ENCODE data around the gene FOXR1. TPM values are rescaled to one million over a fixed set of nuclear protein-coding genes. Genes with fewer than 3 reads are reported as not detected.
"Not testable (repeated sequence)": the region's sequence is repeated elsewhere in the genome, so short reads cannot be mapped to it uniquely, and the experiment has no call there.

Gene FOXR1
- total RNA-seq, 2 experiments from 2014 or later: not detected

DNA sequence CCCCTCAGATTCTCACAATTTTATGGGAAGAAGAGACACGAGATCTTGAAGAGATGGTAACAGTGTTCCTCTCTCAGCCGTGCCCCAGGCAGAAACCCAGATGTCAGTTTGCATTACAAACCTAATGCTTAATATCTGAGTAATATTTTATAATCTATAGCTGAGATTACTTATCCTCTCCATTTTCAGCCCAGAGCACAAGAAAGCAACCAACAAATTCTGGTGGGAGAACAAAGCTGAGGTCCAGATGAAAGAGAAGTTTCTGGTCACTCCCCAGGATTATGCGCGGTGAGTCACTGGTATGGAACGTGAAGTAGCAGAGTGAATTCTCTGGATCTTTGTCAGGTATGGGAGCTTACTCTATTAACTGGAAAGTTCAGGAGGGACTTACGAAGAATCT is 27.3 kb downstream of the FOXR1 start:
- Mint-ChIP-seq H3K4me1 (ENCODE audit: low read depth) (peaks cover 28% of the 10 kb centered on the region), H3K27ac (peak overlapping the region; percentile 94), H3K9me3 (no peaks in the 10 kb centered on the region), H3K4me3 (peak overlapping the region; percentile 88), H3K36me3 (peaks cover 42% of the 10 kb centered on the region), H3K27me3 (no peaks in the 10 kb centered on the region)
- no peak for DNase-seq
- intact Hi-C loops (cut with micrococcal nuclease): loop anchor here (1.0 to 5.0 kb wide), 4 partner anchors 19 to 695 kb away; partner anchors contain the start of genes CD3E, DDX6, RPS25 and SLC37A4
- ChIA-PET CTCF (interaction anchor here (0.7 to 1.2 kb wide), 2 partner anchors 108 to 324 kb away, joined by 3 read pairs; no protein-coding TSS in a partner anchor), POLR2A (interaction anchor here (1.5 to 2.1 kb wide), 2 partner anchors 16 to 20 kb away, joined by 4 to 7 read pairs; partner anchors contain the start of gene TRAPPC4)

GRCh38 chr11:119000906-119001305 is 29.3 kb downstream of the FOXR1 start:
- peaks cover 32% of the 10 kb centered on the region for H3K4me1 Mint-ChIP-seq (ENCODE audit: low read depth)
- no peak for DNase-seq
- CTCF ChIA-PET: no interaction called here
- POLR2A ChIA-PET: interaction anchor here (0.5 to 2.1 kb wide), 2 partner anchors 8 to 14 kb away, joined by 3 to 7 read pairs; no protein-coding TSS in a partner anchor
- H3K27me3 Mint-ChIP-seq: no peaks in the 10 kb centered on the region
- peaks cover 46% of the 10 kb centered on the region for H3K36me3 Mint-ChIP-seq
- H3K27ac Mint-ChIP-seq: no peak overlapping the region
- intact Hi-C loops (cut with micrococcal nuclease): no loop called here
- H3K9me3 Mint-ChIP-seq: no peaks in the 10 kb centered on the region
- no peak overlapping the region for H3K4me3 Mint-ChIP-seq

DNA sequence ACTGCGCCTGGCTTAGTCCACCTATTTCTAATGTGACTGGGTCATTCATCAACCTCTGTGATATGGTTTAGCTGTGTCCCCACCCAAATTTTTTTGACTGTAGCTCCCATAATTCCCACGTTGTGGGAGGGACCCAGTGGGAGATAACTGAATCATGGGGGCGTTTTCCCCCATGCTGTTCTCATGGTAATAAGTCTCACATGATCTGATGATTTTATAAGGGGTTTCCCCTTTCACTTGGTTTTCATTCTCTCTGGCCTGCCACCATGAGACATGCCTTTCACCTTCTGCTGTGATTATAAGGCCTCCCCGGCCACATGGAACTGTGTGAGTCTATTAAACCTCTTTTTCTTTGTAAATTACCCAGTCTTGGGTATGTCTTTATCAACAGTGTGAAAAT is 35.1 kb downstream of the FOXR1 start:
- CTCF ChIA-PET: no interaction called here
- no peak for DNase-seq

GRCh38 chr11:119011476-119012053 is 40.0 kb downstream of the FOXR1 start:
- H3K27ac Mint-ChIP-seq: no peak overlapping the region
- intact Hi-C loops (cut with micrococcal nuclease): no loop called here

More for the DNA sequence above, 35.1 kb downstream of the FOXR1 start:
- H3K4me3 Mint-ChIP-seq: no peak overlapping the region
- H3K9me3 Mint-ChIP-seq: no peaks in the 10 kb centered on the region
- H3K4me1 Mint-ChIP-seq (ENCODE audit: low read depth): peaks cover 11% of the 10 kb centered on the region
- POLR2A ChIA-PET: no interaction called here
- intact Hi-C loops (cut with micrococcal nuclease): no loop called here
- H3K27me3 Mint-ChIP-seq: no peaks in the 10 kb centered on the region
- H3K27ac Mint-ChIP-seq: peak overlapping the region; percentile 5
- peaks cover 31% of the 10 kb centered on the region for H3K36me3 Mint-ChIP-seq

DNA sequence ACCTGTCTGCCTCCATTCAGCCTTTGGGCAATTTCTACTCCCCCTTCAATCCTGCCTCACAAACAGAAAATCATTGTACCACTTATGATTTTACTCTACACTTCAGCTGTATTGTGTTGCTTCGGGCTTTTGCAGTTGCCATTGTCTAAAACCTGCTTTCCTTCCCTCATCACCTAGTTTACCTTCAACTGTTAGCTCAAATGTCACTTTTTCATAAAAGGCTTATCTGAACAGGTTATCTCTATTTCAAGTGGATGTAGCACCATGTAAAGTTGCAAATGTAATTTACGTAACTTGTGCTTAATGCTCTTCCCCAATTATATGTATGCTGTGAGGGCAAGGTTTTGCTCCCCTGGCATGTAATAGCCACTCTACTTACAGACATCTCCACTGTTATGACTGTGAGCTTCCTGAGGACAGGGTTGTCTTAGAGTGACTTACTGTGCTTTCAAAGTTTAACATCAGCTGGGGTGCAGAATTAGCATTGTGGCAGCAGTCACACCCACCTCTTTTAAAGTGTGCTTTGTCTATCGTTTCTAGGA is 41.1 kb downstream of the FOXR1 start:
- CTCF ChIA-PET: no interaction called here
- no peaks in the 10 kb centered on the region for H3K27me3 Mint-ChIP-seq
- no peaks in the 10 kb centered on the region for H3K9me3 Mint-ChIP-seq
- intact Hi-C loops (cut with micrococcal nuclease): no loop called here
- POLR2A ChIA-PET: interaction anchor here (0.9 kb wide), 1 partner anchor 13 kb away, joined by 3 read pairs; no protein-coding TSS in a partner anchor
- no peak for DNase-seq
- no peak overlapping the region for H3K27ac Mint-ChIP-seq
- H3K36me3 Mint-ChIP-seq: peaks cover 58% of the 10 kb centered on the region
- no peak overlapping the region for H3K4me3 Mint-ChIP-seq
- H3K4me1 Mint-ChIP-seq (ENCODE audit: low read depth): peaks cover 32% of the 10 kb centered on the region

More at GRCh38 chr11:119011476-119012053, 40.0 kb downstream of the FOXR1 start:
- no peaks in the 10 kb centered on the region for H3K27me3 Mint-ChIP-seq
- no peak for DNase-seq
- H3K9me3 Mint-ChIP-seq: no peaks in the 10 kb centered on the region
- peaks cover 32% of the 10 kb centered on the region for H3K4me1 Mint-ChIP-seq (ENCODE audit: low read depth)
- peaks cover 54% of the 10 kb centered on the region for H3K36me3 Mint-ChIP-seq
- POLR2A ChIA-PET: interaction anchor here (0.7 kb wide), 1 partner anchor 14 kb away, joined by 3 read pairs; the partner anchor contains the start of gene CENATAC
- no peak overlapping the region for H3K4me3 Mint-ChIP-seq
- CTCF ChIA-PET: no interaction called here

DNA sequence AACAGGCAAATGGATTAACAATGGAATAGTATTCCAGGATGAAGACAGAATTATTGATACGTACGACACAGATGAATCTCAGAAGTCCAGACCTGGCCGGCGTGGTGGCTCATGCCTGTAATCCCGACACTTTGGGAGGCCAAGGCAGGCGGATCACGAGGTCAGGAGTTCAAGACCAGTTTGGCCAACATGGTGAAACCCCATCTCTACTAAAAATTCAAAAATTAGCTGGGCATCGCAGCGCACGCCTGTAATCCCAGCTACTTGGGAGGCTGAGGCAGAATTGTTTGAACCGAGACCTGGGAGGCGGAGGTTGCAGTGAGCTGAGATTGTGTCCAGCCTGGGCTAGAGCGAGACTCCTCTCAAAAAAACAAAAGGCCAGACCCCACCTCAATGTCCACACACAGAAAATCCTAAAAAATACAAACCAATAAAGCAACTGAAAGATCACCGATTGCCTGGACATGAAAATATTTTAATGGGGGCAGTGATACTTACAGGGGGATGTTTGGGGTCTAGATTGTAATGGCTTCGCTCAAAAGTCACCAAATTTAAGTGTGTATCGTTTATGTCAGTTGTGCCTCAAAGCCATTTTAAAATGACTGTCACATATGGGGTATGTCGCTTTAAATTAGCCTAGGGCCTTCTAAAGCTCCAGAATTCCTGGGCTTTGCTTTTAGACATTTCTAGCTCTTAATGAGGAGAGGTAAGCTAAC is 42.8 kb downstream of the FOXR1 start:
- CTCF ChIA-PET: interaction anchor here (0.7 to 1.0 kb wide), 2 partner anchors 16 to 310 kb away, joined by 3 read pairs; partner anchors contain the start of gene SLC37A4

DNA sequence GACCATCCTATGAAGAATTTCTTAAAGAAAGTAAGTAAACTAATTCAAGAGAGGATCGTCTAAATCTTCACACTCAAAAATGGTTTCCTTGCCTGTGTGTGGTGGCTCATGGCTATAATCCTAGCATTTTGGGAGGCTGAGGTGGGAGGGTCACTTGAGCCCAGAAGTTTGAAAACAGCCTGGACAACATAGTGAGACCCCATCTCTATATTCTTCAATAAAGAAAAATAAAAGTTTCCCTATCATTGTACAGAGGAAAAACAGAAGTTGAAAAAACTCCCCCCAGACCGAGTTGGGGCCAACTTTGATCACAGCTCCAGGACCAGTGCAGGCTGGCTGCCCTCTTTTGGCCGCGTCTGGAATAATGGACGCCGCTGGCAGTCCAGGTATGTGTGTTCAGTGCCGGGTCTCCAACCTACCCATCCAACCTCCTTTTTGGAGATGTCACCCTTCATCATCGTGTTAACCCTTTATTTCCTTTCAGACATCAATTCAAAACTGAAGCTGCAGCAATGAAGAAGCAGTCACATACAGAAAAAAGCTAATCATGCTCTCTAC is 43.6 kb downstream of the FOXR1 start:
- Mint-ChIP-seq H3K27ac (peak overlapping the region; percentile 47), H3K27me3 (no peaks in the 10 kb centered on the region), H3K4me3 (no peak overlapping the region), H3K4me1 (ENCODE audit: low read depth) (peaks cover 38% of the 10 kb centered on the region), H3K36me3 (peaks cover 67% of the 10 kb centered on the region), H3K9me3 (no peaks in the 10 kb centered on the region)
- DNase-seq: no peak
- CTCF ChIA-PET: interaction anchor here (1.0 to 1.5 kb wide), 2 partner anchors 15 to 17 kb away, joined by 3 read pairs; partner anchors contain the start of genes CENATAC and SLC37A4
- POLR2A ChIA-PET: interaction anchor here (0.6 to 3.0 kb wide), 8 partner anchors 9 to 63 kb away, joined by 3 to 15 read pairs (median 7); partner anchors contain the start of genes CENATAC, SLC37A4 and VPS11
- intact Hi-C loops (cut with micrococcal nuclease): loop anchor here (5.0 kb wide), 2 partner anchors 88 to 223 kb away; partner anchors contain the start of genes BCL9L and DDX6

More for the DNA sequence above, 42.8 kb downstream of the FOXR1 start:
- no peak overlapping the region for H3K4me3 Mint-ChIP-seq
- DNase-seq: no peak
- intact Hi-C loops (cut with micrococcal nuclease): no loop called here
- POLR2A ChIA-PET: interaction anchor here (0.9 to 3.0 kb wide), 5 partner anchors 10 to 17 kb away, joined by 3 to 15 read pairs (median 7); partner anchors contain the start of genes CENATAC and SLC37A4
- H3K36me3 Mint-ChIP-seq: peaks cover 60% of the 10 kb centered on the region
- H3K4me1 Mint-ChIP-seq (ENCODE audit: low read depth): peaks cover 32% of the 10 kb centered on the region
- H3K27ac Mint-ChIP-seq: peak overlapping the region; percentile 53
- H3K9me3 Mint-ChIP-seq: no peaks in the 10 kb centered on the region
- H3K27me3 Mint-ChIP-seq: no peaks in the 10 kb centered on the region

- DNase-seq: no peak
- Mint-ChIP-seq H3K36me3 (peaks cover 69% of the 10 kb centered on the region), H3K4me1 (ENCODE audit: low read depth) (peaks cover 47% of the 10 kb centered on the region), H3K9me3 (no peaks in the 10 kb centered on the region), H3K27ac (peak overlapping the region; percentile 99), H3K27me3 (no peaks in the 10 kb centered on the region), H3K4me3 (peak overlapping the region; percentile 99)
- intact Hi-C loops (cut with micrococcal nuclease): loop anchor here (5.0 kb wide), 2 partner anchors 89 to 224 kb away; partner anchors contain the start of genes BCL9L and DDX6
- ChIA-PET POLR2A (interaction anchor here (1.5 to 3.0 kb wide), 5 partner anchors 8 to 19 kb away, joined by 6 to 23 read pairs (median 13); partner anchors contain the start of genes CENATAC and SLC37A4), CTCF (interaction anchor here (1.5 kb wide), 1 partner anchor 19 kb away, joined by 3 read pairs; the partner anchor contains the start of gene CENATAC)
These were observed 44.9 kb downstream of the FOXR1 start for GRCh38 chr11:119016216-119017009.

GRCh38 chr11:119017377-119017776 is 45.8 kb downstream of the FOXR1 start:
- Mint-ChIP-seq H3K27ac (peak overlapping the region; percentile 99), H3K4me1 (ENCODE audit: low read depth) (peaks cover 51% of the 10 kb centered on the region), H3K36me3 (peaks cover 74% of the 10 kb centered on the region), H3K4me3 (peak overlapping the region; percentile 99)
- intact Hi-C loops (cut with micrococcal nuclease): loop anchor here (5.0 kb wide), 2 partner anchors 90 to 225 kb away; partner anchors contain the start of genes BCL9L and DDX6
- DNase-seq, H3K27me3 Mint-ChIP-seq, H3K9me3 Mint-ChIP-seq: not testable (repeated sequence)
- CTCF ChIA-PET: interaction anchor here (0.6 to 1.4 kb wide), 2 partner anchors 17 to 20 kb away, joined by 3 to 5 read pairs; partner anchors contain the start of gene CENATAC
- POLR2A ChIA-PET: interaction anchor here (1.5 to 3.0 kb wide), 5 partner anchors 13 to 77 kb away, joined by 5 to 23 read pairs (median 9); partner anchors contain the start of genes CENATAC, SLC37A4 and VPS11

GRCh38 chr11:119018074-119018938 is 46.7 kb downstream of the FOXR1 start, which contains the start of the genes RPS25 and TRAPPC4:
Gene RPS25 (minus strand): TSS chr11:119018343. CDS start chr11:119018284, 59 bp downstream.
Gene TRAPPC4 (plus strand): TSS chr11:119018766. CDS start chr11:119018796, 30 bp downstream.
- H3K4me1 Mint-ChIP-seq (ENCODE audit: low read depth): peaks cover 54% of the 10 kb centered on the region
- ChIA-PET CTCF (interaction anchor here (0.7 to 2.0 kb wide), 6 partner anchors 12 to 37 kb away, joined by 3 to 6 read pairs (median 5); partner anchors contain the start of gene CENATAC), POLR2A (interaction anchor here (0.8 to 3.2 kb wide), 10 partner anchors 12 to 89 kb away, joined by 3 to 23 read pairs (median 4); partner anchors contain the start of genes C2CD2L, CENATAC, DPAGT1 and HMBS)
- no peaks in the 10 kb centered on the region for H3K27me3 Mint-ChIP-seq
- DNase-seq: peak; percentile 98
- intact Hi-C loops (cut with micrococcal nuclease): loop anchor here (1.0 to 5.0 kb wide), 6 partner anchors 12 to 226 kb away; partner anchors contain the start of genes BCL9L, CENATAC, DDX6 and HYOU1
- peak within 1 kb of the TSS; percentile 99 for H3K4me3 Mint-ChIP-seq
- peak within 1 kb of the TSS; percentile 99 for H3K27ac Mint-ChIP-seq
- H3K36me3 Mint-ChIP-seq: peaks cover 71% of the 10 kb centered on the region
- no peaks in the 10 kb centered on the region for H3K9me3 Mint-ChIP-seq
